IMR-90 (cell line): Measurements from ENCODE around the gene ZNF609. TPM values are rescaled to one million over a fixed set of nuclear protein-coding genes. Genes with fewer than 3 reads are reported as not detected.

Experiments
- ATAC-seq: fragments of 200-7000 bp; cut with Tn5 transposase; 2 replicates; pipeline ENCODE4 v1.9.1; 2020; ENCODE audit warnings: low read depth, mild to moderate bottlenecking, moderate library complexity
- BruUV-seq: library from RNA; stranded (reverse); fragments of 400-500 nt; replicated peaks from 2 replicates; lab custom pipeline; 2021; lab: Mats Ljungman, UMichigan
- CTCF ChIA-PET: fragments of 300-600 bp; formaldehyde crosslinking; extraction: SDS; loops from one replicate; lab custom pipeline; 2021; ENCODE audit warnings: antibody characterized with exemption; lab: Yijun Ruan, JAX
- POLR2A ChIA-PET: fragments of 300-600 bp; sonication (Branson Sonifier 250); formaldehyde crosslinking; loops from one replicate; lab custom pipeline; 2022; ENCODE audit warnings: antibody characterized with exemption; ENCODE audit not compliant: unreplicated experiment; lab: Charles Lee
- DNase-seq: peaks from one replicate; pipeline ENCODE4 v3.0.0; 2013
- H2AFZ ChIP-seq: replicated peaks from 2 replicates; pipeline ENCODE3; 2013; ENCODE audit warnings: low read length, mild to moderate bottlenecking; ENCODE audit not compliant: poor library complexity
- H2AK5ac ChIP-seq: 2 replicates; pipeline ENCODE4 v1.6.1; 2013; ENCODE audit warnings: low read depth, low read length, inconsistent platforms
- H2AK9ac ChIP-seq: replicated peaks from 2 replicates; pipeline ENCODE3; 2013; ENCODE audit warnings: mild to moderate bottlenecking, low read depth, low read length, moderate library complexity; ENCODE audit not compliant: poor library complexity
- H2BK120ac ChIP-seq: 2 replicates; pipeline ENCODE4 v1.6.1; 2013; ENCODE audit warnings: low read depth, low read length, inconsistent platforms
- H2BK15ac ChIP-seq: 3 replicates; pipeline ENCODE4 v1.6.1; 2013; ENCODE audit warnings: low read depth, low read length, inconsistent platforms
- H2BK20ac ChIP-seq: 2 replicates; pipeline ENCODE4 v1.6.1; 2013; ENCODE audit warnings: low read depth, mild to moderate bottlenecking, inconsistent platforms, low read length, moderate library complexity
- H2BK5ac ChIP-seq: 2 replicates; pipeline ENCODE4 v1.6.1; 2013; ENCODE audit warnings: mild to moderate bottlenecking, low read depth, low read length, inconsistent platforms; ENCODE audit not compliant: poor library complexity, severe bottlenecking
- H3K14ac ChIP-seq: replicated peaks from 2 replicates; pipeline ENCODE4 v1.6.1; 2013; ENCODE audit warnings: low read depth, low read length, inconsistent platforms
- H3K18ac ChIP-seq: 2 replicates; pipeline ENCODE4 v1.6.1; 2013; ENCODE audit warnings: low read depth, low read length, control low read depth
- H3K23ac ChIP-seq: 2 replicates; pipeline ENCODE4 v1.6.1; 2013; ENCODE audit warnings: low read depth, low read length, inconsistent platforms
- H3K27ac ChIP-seq: 2 replicates; pipeline ENCODE4 v1.5.1; 2013; ENCODE audit warnings: mild to moderate bottlenecking, control low read depth, low read length; ENCODE audit not compliant: insufficient read depth
- H3K27me3 ChIP-seq: 2 replicates; pipeline ENCODE4 v1.6.1; 2013; ENCODE audit warnings: low read length; ENCODE audit not compliant: control insufficient read depth, insufficient read depth
- H3K36me3 ChIP-seq: 2 replicates; pipeline ENCODE4 v1.6.1; 2013; ENCODE audit warnings: low read length, mixed read lengths; ENCODE audit not compliant: control insufficient read depth, insufficient read depth
- H3K4ac ChIP-seq: 2 replicates; pipeline ENCODE4 v1.6.1; 2013; ENCODE audit warnings: low read depth, low read length, inconsistent platforms
- H3K4me1 ChIP-seq: 2 replicates; pipeline ENCODE4 v1.6.1; 2013; ENCODE audit warnings: low read length, mixed read lengths; ENCODE audit not compliant: control insufficient read depth, insufficient read depth
- H3K4me2 ChIP-seq: 2 replicates; pipeline ENCODE4 v1.6.1; 2013; ENCODE audit warnings: low read depth, mild to moderate bottlenecking, control low read depth, low read length, moderate library complexity
- H3K4me3 ChIP-seq: 2 replicates; pipeline ENCODE4 v1.5.1; 2013; ENCODE audit warnings: low read depth, mild to moderate bottlenecking, control low read depth, low read length, moderate library complexity; ENCODE audit not compliant: insufficient read depth
- H3K56ac ChIP-seq: 2 replicates; pipeline ENCODE4 v1.6.1; 2013; ENCODE audit warnings: low read length, inconsistent platforms; ENCODE audit not compliant: insufficient read depth; ENCODE audit errors: extremely low read depth
- H3K79me1 ChIP-seq, 2 experiments: 2 replicates each; pipeline ENCODE4 v1.6.1; 2013; ENCODE audit warnings: low read length in 2 of 2, inconsistent platforms in 1 of 2, low read depth in 1 of 2
- H3K9ac ChIP-seq: 2 replicates; pipeline ENCODE4 v1.6.1; 2013; ENCODE audit warnings: low read depth, low read length, control low read depth
- H3K9me1 ChIP-seq: 2 replicates; pipeline ENCODE4 v1.6.1; 2013; ENCODE audit warnings: low read length, inconsistent platforms; ENCODE audit not compliant: insufficient read depth
- H3K9me3 ChIP-seq: 2 replicates; pipeline ENCODE4 v1.6.1; 2013; ENCODE audit warnings: low read length; ENCODE audit not compliant: control insufficient read depth, insufficient read depth
- H4K20me1 ChIP-seq: 2 replicates; pipeline ENCODE4 v1.6.1; 2013; ENCODE audit warnings: low read length, inconsistent platforms; ENCODE audit not compliant: insufficient read depth
- H4K5ac ChIP-seq: 2 replicates; pipeline ENCODE4 v1.6.1; 2013; ENCODE audit warnings: mild to moderate bottlenecking, low read depth, low read length, control low read depth
- H4K8ac ChIP-seq, 2 experiments: 2 replicates each; pipeline ENCODE4 v1.6.1; 2013; ENCODE audit warnings: low read depth in 2 of 2, low read length in 2 of 2, control low read depth in 1 of 2, inconsistent platforms in 1 of 2
- H4K91ac ChIP-seq: 2 replicates; pipeline ENCODE4 v1.6.1; 2013; ENCODE audit warnings: low read depth, low read length, inconsistent platforms; ENCODE audit not compliant: insufficient read depth
- CEBPB ChIP-seq: IDR thresholded peaks from 2 replicates; pipeline ENCODE4 v1.6.1; 2012; ENCODE audit warnings: low read depth, low read length, improper control_type of control experiment
- RAD21 ChIP-seq: IDR thresholded peaks from 2 replicates; pipeline ENCODE4 v1.6.1; 2012; ENCODE audit warnings: low read length, improper control_type of control experiment
- WGBS, 2 experiments: methylation state at CpG; one replicate each; pipeline versions ENCODE4 v1.1.5 to v1.1.7; 2013; ENCODE audit warnings: missing lambda C conversion rate in 2 of 2; ENCODE audit not compliant: insufficient read length in 1 of 2; ENCODE audit errors: extremely low coverage in 2 of 2; 5-methylcytosine and 5-hydroxymethylcytosine counted together
- dilution Hi-C: fragments of 300-500 bp; cut with HindIII; formaldehyde crosslinking; loops from one replicate; pipeline ENCODE4 v1.14.3; 2018; ENCODE audit warnings: low sequenced_read_pairs; ENCODE audit not compliant: unreplicated experiment
- in situ Hi-C: fragments of 300-500 bp; cut with MboI; formaldehyde crosslinking; loops from 3 replicates; pipeline ENCODE4 v1.14.3; 2019; ENCODE audit warnings: low sequenced_read_pairs, inconsistent platforms, mixed read lengths
- intact Hi-C: fragments of 100-400 bp; cut with micrococcal nuclease; formaldehyde crosslinking; loops from 2 replicates; pipeline ENCODE4 v1.10.0; 2022
- polyA plus RNA-seq, 3 experiments: library from polyadenylated mRNA; depleted of rRNA; stranded (reverse); fragments of >200 nt; gene quantifications; 2 replicates each; pipeline ENCODE4 v1.2.3, GENCODE V29; 2012; ENCODE audit warnings: low replicate concordance in 1 of 3
- total RNA-seq: library from RNA; depleted of rRNA; stranded (reverse); fragments of >200 nt; gene quantifications from 2 replicates; pipeline ENCODE4 v1.2.3, GENCODE V29; 2012

The ZNF609 gene
- total and polyA plus RNA-seq, 2 of the 4 experiments (the other 2 are of a cell fraction): 10.4 to 12.5 TPM

GRCh38 chr15:64600794-64601193, 140.4 kb downstream of the ZNF609 start:
- ChIA-PET POLR2A (no interaction called here), CTCF (no interaction called here)
- ATAC-seq: no peak
- H4K91ac ChIP-seq: no peak overlapping the region
- no peak overlapping the region for H2AK5ac ChIP-seq
- no peak overlapping the region for H3K4me2 ChIP-seq
- no peak overlapping the region for H2AK9ac ChIP-seq
- no peak overlapping the region for H3K18ac ChIP-seq
- WGBS, 2 experiments: no CpG with 5 or more reads among the region's 1 CpG
- no peak overlapping the region for H3K4me3 ChIP-seq
- H4K20me1 ChIP-seq: peaks cover 36% of the 10 kb centered on the region
- H3K79me1 ChIP-seq: peaks cover 31 to 73% of the 10 kb centered on the region in 2 experiments
- H2BK20ac ChIP-seq: no peak overlapping the region
- no peak overlapping the region for H3K56ac ChIP-seq
- H3K4ac ChIP-seq: no peak overlapping the region
- H3K14ac ChIP-seq: no peak overlapping the region
- DNase-seq: no peak
- H3K4me1 ChIP-seq: peaks cover 11% of the 10 kb centered on the region
- peaks cover 9% of the 10 kb centered on the region; the same call in 1 of the 2 replicates for H3K9me1 ChIP-seq
- H2BK5ac ChIP-seq: no peak overlapping the region
- H4K5ac ChIP-seq: no peak overlapping the region
- no peaks in the 10 kb centered on the region for H3K9me3 ChIP-seq
- dilution Hi-C loops (no loop called here), intact Hi-C loops (no loop called here), in situ Hi-C loops (no loop called here)
- no peak overlapping the region for H4K8ac ChIP-seq
- TF ChIP-seq RAD21: no peak
- peak; percentile 46; the same call in 1 of the 2 replicates for TF ChIP-seq CEBPB
- H3K9ac ChIP-seq: no peak overlapping the region
- no peak overlapping the region for H2AFZ ChIP-seq
- H2BK15ac ChIP-seq: no peak overlapping the region
- H3K27ac ChIP-seq: no peak overlapping the region
- no peaks in the 10 kb centered on the region for H3K36me3 ChIP-seq
- no TSS peak for BruUV-seq
- H3K23ac ChIP-seq: no peak overlapping the region
- no peaks in the 10 kb centered on the region for H3K27me3 ChIP-seq
- no peak overlapping the region for H2BK120ac ChIP-seq
